HCT116 (cell line): ENCODE results near the gene SSTR5. TPM values are rescaled to one million over a fixed set of nuclear protein-coding genes. Genes with fewer than 3 reads are reported as not detected.

Experiments used
- ATAC-seq: fragments of 200-7000 bp; cut with Tn5 transposase; 2 replicates; pipeline ENCODE4 v1.9.1; 2020; ENCODE audit warnings: mild to moderate bottlenecking, moderate library complexity
- BruUV-seq: library from RNA; stranded (reverse); fragments of 400-500 nt; replicated peaks from 2 replicates; lab custom pipeline; 2021; lab: Mats Ljungman, UMichigan
- CTCF ChIA-PET: fragments of 300-600 bp; sonication (Branson Sonifier 250); formaldehyde crosslinking; loops from one replicate; lab custom pipeline; 2021; ENCODE audit warnings: antibody characterized with exemption; lab: Charles Lee
- POLR2A ChIA-PET: fragments of 300-600, 350-600 bp; sonication (Branson Sonifier 250); formaldehyde crosslinking; loops from one replicate; lab custom pipeline; 2021; ENCODE audit warnings: antibody characterized with exemption; lab: Charles Lee
- RAD21 ChIA-PET, 2 experiments: fragments of 300-600 bp; sonication (Branson Sonifier 250); formaldehyde crosslinking; loops; one replicate each; lab custom pipeline; 2023; ENCODE audit warnings: low total read pairs in 2 of 2; ENCODE audit not compliant: uncharacterized antibody in 2 of 2, unreplicated experiment in 2 of 2, low non-redundant PET in 1 of 2; lab: Charles Lee
- DNase-seq: peaks from one replicate; pipeline ENCODE4 v3.0.0-alpha.2; 2010; ENCODE audit warnings: low read depth, low spot score
- H2AFZ ChIP-seq: fragments of 200-600 bp; shearing (Covaris generic), sonication (generic); 2 replicates; pipeline ENCODE4 v1.6.1; 2017; ENCODE audit warnings: low read depth, mixed run types, mixed read lengths, antibody characterized with exemption, low read length; ENCODE audit not compliant: poor library complexity, severe bottlenecking
- H3K27ac ChIP-seq: 2 replicates; pipeline ENCODE4 v1.5.1; 2012; ENCODE audit warnings: low read depth, low read length
- H3K27me3 ChIP-seq: fragments of 200-600 bp; sonication (generic); 2 replicates; pipeline ENCODE4 v1.6.1; 2016; ENCODE audit warnings: mixed run types, low read length, mixed read lengths; ENCODE audit not compliant: insufficient read depth
- H3K36me3 ChIP-seq, 2 experiments: fragments of 200-500 bp in 1 of 2; fragments of 200-600 bp in 1 of 2; sonication (Bioruptor generic) in 1 of 2; sonication (generic) in 1 of 2; 2 replicates each; pipeline versions ENCODE4 v1.5.1 to v1.6.1; 2014 to 2016; ENCODE audit warnings: low read length in 2 of 2, inconsistent platforms in 1 of 2, mixed read lengths in 1 of 2, mixed run types in 1 of 2; ENCODE audit not compliant: insufficient read depth in 2 of 2, control insufficient read depth in 1 of 2
- H3K4me1 ChIP-seq, 2 experiments: fragments of 200-600 bp in 1 of 2; sonication (generic) in 1 of 2; 2 replicates each; pipeline versions ENCODE4 v1.5.1 to v1.6.1; 2012 to 2017; ENCODE audit warnings: low read length in 2 of 2, inconsistent platforms in 1 of 2, mild to moderate bottlenecking in 1 of 2, mixed read lengths in 1 of 2, mixed run types in 1 of 2, moderate library complexity in 1 of 2; ENCODE audit not compliant: insufficient read depth in 2 of 2, control insufficient read depth in 1 of 2
- H3K4me2 ChIP-seq: fragments of 200-600 bp; sonication (generic); 2 replicates; pipeline ENCODE4 v1.6.1; 2017; ENCODE audit warnings: mixed run types, low read length, mixed read lengths
- H3K4me3 ChIP-seq, 2 experiments: fragments of 200-600 bp in 1 of 2; sonication (generic) in 1 of 2; replicated peaks in 1 of 2; 2 replicates each; pipeline ENCODE4 v1.5.1; 2011 to 2016; ENCODE audit warnings: low read length in 2 of 2, control low read depth in 1 of 2, low read depth in 1 of 2, mild to moderate bottlenecking in 1 of 2, mixed read lengths in 1 of 2, mixed run types in 1 of 2
- H3K79me2 ChIP-seq: fragments of 200-600 bp; sonication (generic); 2 replicates; pipeline ENCODE4 v1.6.1; 2017; ENCODE audit warnings: mild to moderate bottlenecking, mixed run types, low read length, moderate library complexity, mixed read lengths; ENCODE audit not compliant: insufficient read depth
- H3K9ac ChIP-seq: fragments of 200-600 bp; sonication (generic); 2 replicates; pipeline ENCODE4 v1.6.1; 2016; ENCODE audit warnings: low read length, mixed read lengths
- H3K9me2 ChIP-seq: fragments of 200-600 bp; sonication (generic), shearing (Covaris generic); 2 replicates; pipeline ENCODE4 v1.6.1; 2017; ENCODE audit warnings: mixed run types, mild to moderate bottlenecking, moderate library complexity; ENCODE audit not compliant: insufficient read depth
- H3K9me3 ChIP-seq, 2 experiments: fragments of 200-500 bp in 1 of 2; fragments of 200-600 bp in 1 of 2; sonication (Bioruptor generic) in 1 of 2; sonication (generic) in 1 of 2; 2 replicates each; pipeline ENCODE4 v1.6.1; 2014 to 2017; ENCODE audit warnings: low read length in 2 of 2, mixed read lengths in 2 of 2, inconsistent platforms in 1 of 2, low read depth in 1 of 2, mild to moderate bottlenecking in 1 of 2, mixed run types in 1 of 2, moderate library complexity in 1 of 2; ENCODE audit not compliant: control insufficient read depth in 1 of 2, insufficient read depth in 1 of 2
- H4K20me1 ChIP-seq: fragments of 200-600 bp; sonication (generic), shearing (Covaris generic); 2 replicates; pipeline ENCODE4 v1.6.1; 2017; ENCODE audit warnings: mixed run types, mild to moderate bottlenecking, moderate library complexity; ENCODE audit not compliant: insufficient read depth
- MAX ChIP-seq: IDR thresholded peaks from 2 replicates; pipeline ENCODE4 v1.6.1; 2012
- POLR2A ChIP-seq: IDR thresholded peaks from 2 replicates; pipeline ENCODE4 v1.7.0; 2011; ENCODE audit warnings: borderline replicate concordance; ENCODE audit not compliant: insufficient read depth, insufficient read length; ENCODE audit errors: extremely low read depth
- POLR2AphosphoS5 ChIP-seq: IDR thresholded peaks from 2 replicates; pipeline ENCODE4 v1.6.1; 2011; ENCODE audit warnings: mild to moderate bottlenecking, low read depth, low read length, moderate library complexity
- RAD21 ChIP-seq: IDR thresholded peaks from 2 replicates; pipeline ENCODE4 v1.6.1; 2012; ENCODE audit warnings: low read depth, mild to moderate bottlenecking
- ZFX ChIP-seq: fragments of 450-650 bp; IDR thresholded peaks from 2 replicates; pipeline ENCODE4 v1.6.1; 2017
- ZNF274 ChIP-seq: fragments of 200-500 bp; sonication (Bioruptor generic); IDR thresholded peaks from 2 replicates; pipeline ENCODE4 v1.6.1; 2014; ENCODE audit warnings: mild to moderate bottlenecking, low read depth, low read length, inconsistent platforms
- intact Hi-C: fragments of 100-400 bp; cut with micrococcal nuclease; formaldehyde crosslinking; loops from 2 replicates; pipeline ENCODE4 v1.10.0; 2022
- total RNA-seq: library from RNA; stranded (reverse); gene quantifications from one replicate; pipeline ENCODE4 v1.2.1, GENCODE V29; 2021; ENCODE audit not compliant: unreplicated experiment

Gene SSTR5
- total RNA-seq, 1 experiment from 2014 or later: 7.2 TPM

GRCh38 chr16:1074379-1074649, 1.8 kb downstream of the SSTR5 start:
- Histone ChIP-seq H3K27me3 (no peaks in the 10 kb centered on the region), H3K4me3 (no peak overlapping the region), H3K4me2 (no peak overlapping the region), H3K9me2 (no peaks in the 10 kb centered on the region), H3K4me1 (peaks cover 42 to 49% of the 10 kb centered on the region in 2 experiments), H2AFZ (no peak overlapping the region), H3K79me2 (no peaks in the 10 kb centered on the region), H3K9ac (no peak overlapping the region), H3K36me3 (no peaks in the 10 kb centered on the region), H3K27ac (peak overlapping the region; percentile 43; the same call in 1 of the 2 replicates), H4K20me1 (no peaks in the 10 kb centered on the region), H3K9me3 (no peaks in the 10 kb centered on the region)
- TF ChIP-seq MAX (no peak), POLR2A (no peak), ZFX (no peak), POLR2AphosphoS5 (no peak), ZNF274 (no peak)
- RAD21 ChIA-PET: no interaction called here
- DNase-seq (no peak), ATAC-seq (no peak)
- intact Hi-C loops: no loop called here
- CTCF ChIA-PET: interaction anchor here (1.0 kb wide), 1 partner anchor 17 kb away, joined by 4 read pairs; no protein-coding TSS in a partner anchor
- POLR2A ChIA-PET: no interaction called here
- no TSS peak for BruUV-seq

- no peak for DNase-seq
- no peaks in the 10 kb centered on the region for H3K9me3 ChIP-seq
- POLR2A ChIA-PET: no interaction called here
- ATAC-seq: no peak
- no TSS peak for BruUV-seq
- no peaks in the 10 kb centered on the region for H3K9me2 ChIP-seq
- no peak overlapping the region for H3K4me2 ChIP-seq
- H3K4me1 ChIP-seq: peaks cover 44 to 55% of the 10 kb centered on the region in 2 experiments
- H2AFZ ChIP-seq: no peak overlapping the region
- intact Hi-C loops: no loop called here
- no peak overlapping the region for H3K9ac ChIP-seq
- H3K36me3 ChIP-seq: no peaks in the 10 kb centered on the region
- no peak for TF ChIP-seq POLR2A
- TF ChIP-seq RAD21: no peak
- no peak overlapping the region for H3K4me3 ChIP-seq
- no peaks in the 10 kb centered on the region for H4K20me1 ChIP-seq
- no peaks in the 10 kb centered on the region for H3K79me2 ChIP-seq
- H3K27me3 ChIP-seq: no peaks in the 10 kb centered on the region
- RAD21 ChIA-PET: no interaction called here
- H3K27ac ChIP-seq: no peak overlapping the region; the same call in 1 of the 2 replicates
- CTCF ChIA-PET: no interaction called here
Measured at GRCh38 chr16:1075546-1075945, 3.0 kb downstream of the SSTR5 start.
